Mesenchymal stem cell (in vitro differentiated cells and primary cell): ENCODE data around the gene KAT7.

ENCODE experiments used
- DNase-seq: peaks from one replicate; pipeline ENCODE4 v3.0.0-alpha.2; 2013
- H2AFZ ChIP-seq: one replicate; pipeline ENCODE4 v1.6.1; 2013; ENCODE audit warnings: low read depth, mild to moderate bottlenecking, control low read depth, inconsistent platforms, low read length, moderate library complexity
- H2AK5ac ChIP-seq: 2 replicates; pipeline ENCODE4 v1.6.1; 2013; ENCODE audit warnings: low read length, moderate library complexity, mild to moderate bottlenecking, inconsistent platforms; ENCODE audit not compliant: severe bottlenecking
- H2BK120ac ChIP-seq: one replicate; pipeline ENCODE4 v1.6.1; 2013; ENCODE audit warnings: low read depth, mild to moderate bottlenecking, inconsistent platforms, low read length, moderate library complexity
- H2BK12ac ChIP-seq, 2 experiments: one replicate each; pipeline ENCODE4 v1.6.1; 2013; ENCODE audit warnings: inconsistent platforms in 2 of 2, low read length in 2 of 2, mild to moderate bottlenecking in 2 of 2, moderate library complexity in 2 of 2, control low read depth in 1 of 2
- H2BK15ac ChIP-seq: one replicate; pipeline ENCODE4 v1.6.1; 2013; ENCODE audit warnings: mild to moderate bottlenecking, low read depth, inconsistent platforms; ENCODE audit not compliant: poor library complexity, severe bottlenecking
- H2BK5ac ChIP-seq: 2 replicates; pipeline ENCODE4 v1.6.1; 2013; ENCODE audit warnings: low read depth, mild to moderate bottlenecking, low read length, control low read depth, inconsistent platforms; ENCODE audit not compliant: poor library complexity, severe bottlenecking
- H3K14ac ChIP-seq, 2 experiments: one replicate each; pipeline ENCODE4 v1.6.1; 2013; ENCODE audit warnings: inconsistent platforms in 2 of 2, low read length in 2 of 2, control low read depth in 1 of 2, mild to moderate bottlenecking in 1 of 2, moderate library complexity in 1 of 2
- H3K18ac ChIP-seq, 2 experiments: one replicate each; pipeline ENCODE4 v1.6.1; 2013; ENCODE audit warnings: inconsistent platforms in 2 of 2, low read length in 2 of 2, control low read depth in 1 of 2, low read depth in 1 of 2, mild to moderate bottlenecking in 1 of 2
- H3K23ac ChIP-seq, 2 experiments: one replicate each; pipeline ENCODE4 v1.6.1; 2013; ENCODE audit warnings: inconsistent platforms in 2 of 2, low read length in 2 of 2, mild to moderate bottlenecking in 2 of 2, moderate library complexity in 2 of 2, control low read depth in 1 of 2
- H3K27ac ChIP-seq: 2 replicates; pipeline ENCODE4 v1.5.1; 2013; ENCODE audit warnings: mild to moderate bottlenecking, moderate library complexity, low read length, control low read depth, inconsistent platforms; ENCODE audit not compliant: poor library complexity, severe bottlenecking
- H3K27me3 ChIP-seq, 2 experiments: 2 replicates each; pipeline versions ENCODE4 v1.6.1 to v1.7.0; 2013; ENCODE audit warnings: low read length in 2 of 2, mild to moderate bottlenecking in 2 of 2, moderate library complexity in 2 of 2, control low read depth in 1 of 2, inconsistent platforms in 1 of 2; ENCODE audit not compliant: control insufficient read depth in 1 of 2, insufficient read depth in 1 of 2
- H3K36me3 ChIP-seq, 2 experiments: 2 replicates each; pipeline versions ENCODE4 v1.6.1 to v1.7.0; 2013; ENCODE audit warnings: low read length in 2 of 2, control low read depth in 1 of 2, inconsistent platforms in 1 of 2, low read depth in 1 of 2, mild to moderate bottlenecking in 1 of 2; ENCODE audit not compliant: insufficient read depth in 2 of 2, control insufficient read depth in 1 of 2
- H3K4ac ChIP-seq, 2 experiments: one replicate each; pipeline ENCODE4 v1.6.1; 2013; ENCODE audit warnings: inconsistent platforms in 2 of 2, low read length in 2 of 2, mild to moderate bottlenecking in 2 of 2, moderate library complexity in 2 of 2, control low read depth in 1 of 2, low read depth in 1 of 2
- H3K4me1 ChIP-seq: 2 replicates; pipeline ENCODE4 v1.6.1; 2013; ENCODE audit warnings: low read depth, low read length, control low read depth; ENCODE audit not compliant: control insufficient read depth, insufficient read depth
- H3K4me2 ChIP-seq: 2 replicates; pipeline ENCODE4 v1.6.1; 2013; ENCODE audit warnings: low read length, mild to moderate bottlenecking, inconsistent platforms; ENCODE audit not compliant: poor library complexity, severe bottlenecking
- H3K4me3 ChIP-seq, 2 experiments: 2 replicates each; pipeline versions ENCODE4 v1.5.1 to v1.7.0; 2013; ENCODE audit warnings: low read length in 2 of 2, mild to moderate bottlenecking in 2 of 2, control low read depth in 1 of 2, low read depth in 1 of 2; ENCODE audit not compliant: insufficient read depth in 1 of 2
- H3K79me1 ChIP-seq: replicated peaks from 2 replicates; pipeline ENCODE4 v1.6.1; 2013; ENCODE audit warnings: mild to moderate bottlenecking, control low read depth, low read length, inconsistent platforms; ENCODE audit not compliant: poor library complexity, severe bottlenecking
- H3K9ac ChIP-seq: 2 replicates; pipeline ENCODE4 v1.7.0; 2013; ENCODE audit warnings: mild to moderate bottlenecking, low read length, moderate library complexity
- H3K9me3 ChIP-seq: 2 replicates; pipeline ENCODE4 v1.7.0; 2013; ENCODE audit warnings: mild to moderate bottlenecking, low read length; ENCODE audit not compliant: control insufficient read depth
- H4K8ac ChIP-seq: one replicate; pipeline ENCODE4 v1.6.1; 2013; ENCODE audit warnings: inconsistent platforms, mild to moderate bottlenecking, low read length, moderate library complexity
- H4K91ac ChIP-seq: one replicate; pipeline ENCODE4 v1.6.1; 2013; ENCODE audit warnings: mild to moderate bottlenecking, low read length, inconsistent platforms
- WGBS: methylation state at CpG from one replicate; pipeline ENCODE4 v1.1.7; 2013; ENCODE audit warnings: mixed read lengths; 5-methylcytosine and 5-hydroxymethylcytosine counted together

KAT7 gene

GRCh38 chr17:49829026-49829425 is 40.5 kb downstream of the KAT7 start:
- WGBS, result 96% methylated on average over 1 of the region's 2 CpGs

DNA sequence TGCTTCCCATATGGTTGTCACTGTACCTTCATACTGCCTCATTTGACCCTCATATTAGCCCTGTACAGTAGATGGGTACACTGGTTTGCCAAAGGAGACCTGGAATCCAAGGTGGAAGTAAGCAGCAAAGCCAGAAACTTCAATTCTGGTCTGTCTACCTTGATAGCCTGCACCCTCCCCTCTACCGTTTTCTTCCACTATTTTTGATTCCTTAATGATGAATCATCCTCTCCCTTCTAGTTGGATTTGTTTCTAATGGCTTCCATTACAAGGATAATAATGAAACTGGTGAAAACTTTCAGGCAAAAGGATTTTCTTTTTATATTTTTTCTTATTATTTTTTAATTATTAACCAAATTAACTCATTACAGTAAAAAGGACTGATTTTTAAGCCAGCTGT is 42.1 kb downstream of the KAT7 start:
- H2AFZ ChIP-seq, result no peak overlapping the region
- no peak overlapping the region for H2BK15ac ChIP-seq
- H3K4me3 ChIP-seq, result no peak overlapping the region
- no peak overlapping the region for H3K9ac ChIP-seq
- H4K8ac ChIP-seq, result no peak overlapping the region
- no peak overlapping the region for H2BK12ac ChIP-seq
- H3K27ac ChIP-seq, result peak overlapping the region; percentile 97
- H2AK5ac ChIP-seq, result peak overlapping the region; percentile 13
- H3K18ac ChIP-seq, result no peak overlapping the region
- WGBS, result no CpG with 5 or more reads among the region's 1 CpG
- H3K9me3 ChIP-seq, result no peaks in the 10 kb centered on the region
- peaks cover 14 to 75% of the 10 kb centered on the region in 2 experiments for H3K36me3 ChIP-seq
- no peak overlapping the region for H2BK120ac ChIP-seq
- H3K23ac ChIP-seq, result no peak overlapping the region
- no peak for DNase-seq
- peak overlapping the region; percentile 92 for H2BK5ac ChIP-seq
- peaks cover 13% of the 10 kb centered on the region for H3K4me1 ChIP-seq
- H3K27me3 ChIP-seq, result no peaks in the 10 kb centered on the region
- H3K79me1 ChIP-seq, result peaks cover 11% of the 10 kb centered on the region
- no peak overlapping the region for H3K14ac ChIP-seq
- H4K91ac ChIP-seq, result no peak overlapping the region
- H3K4ac ChIP-seq, result no peak overlapping the region
- no peak overlapping the region for H3K4me2 ChIP-seq

More at GRCh38 chr17:49829026-49829425, 40.5 kb downstream of the KAT7 start:
- Histone ChIP-seq H2AFZ (no peak overlapping the region), H2BK12ac (no peak overlapping the region), H2BK15ac (no peak overlapping the region), H3K9me3 (no peaks in the 10 kb centered on the region), H3K4me1 (peaks cover 8% of the 10 kb centered on the region), H2BK120ac (no peak overlapping the region), H3K36me3 (peaks cover 15 to 84% of the 10 kb centered on the region in 2 experiments), H3K14ac (no peak overlapping the region), H3K27me3 (no peaks in the 10 kb centered on the region), H3K4me3 (no peak overlapping the region), H3K4me2 (no peak overlapping the region), H3K18ac (no peak overlapping the region), H2AK5ac (no peak overlapping the region), H4K8ac (no peak overlapping the region), H2BK5ac (no peak overlapping the region), H3K4ac (no peak overlapping the region), H3K79me1 (peaks cover 12% of the 10 kb centered on the region), H3K23ac (no peak overlapping the region), H3K27ac (peak overlapping the region; percentile 92), H3K9ac (no peak overlapping the region), H4K91ac (no peak overlapping the region)
- no peak for DNase-seq

DNA sequence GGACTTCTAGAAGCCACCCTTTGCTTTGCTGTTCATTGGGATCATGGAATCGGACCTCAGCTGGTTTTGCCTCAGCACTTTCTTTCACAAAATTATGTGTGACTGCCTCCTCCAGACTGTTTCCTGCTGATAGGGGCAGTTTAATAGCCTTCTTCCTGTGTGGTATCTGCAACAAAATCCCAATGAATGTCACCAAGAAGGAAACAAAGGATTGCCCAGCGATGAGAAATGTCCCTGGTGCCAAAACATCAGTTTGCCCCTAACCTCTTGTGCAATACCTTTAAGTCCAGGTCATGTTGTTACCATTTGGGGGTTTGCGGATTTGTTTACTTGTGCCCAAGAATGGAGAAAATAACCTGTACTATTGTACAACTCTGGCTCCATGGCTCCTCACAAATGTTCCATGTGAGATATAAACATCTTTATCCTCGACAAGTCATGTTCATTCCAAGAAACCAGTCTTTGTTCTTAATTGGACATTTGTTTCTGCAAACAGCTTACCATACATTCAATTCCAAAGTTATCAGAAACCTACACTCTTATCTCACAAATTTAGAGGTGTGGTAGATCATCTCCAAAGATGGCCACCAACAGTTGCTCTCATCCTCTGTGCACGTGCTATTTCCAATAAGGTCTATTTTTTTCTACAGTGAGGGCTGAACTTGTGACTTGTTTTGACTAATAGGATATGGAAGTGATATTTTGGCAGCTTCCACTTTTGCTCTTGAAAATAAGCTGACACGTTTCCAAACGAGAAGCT is 44.5 kb downstream of the KAT7 start:
- H3K27me3 ChIP-seq, result no peaks in the 10 kb centered on the region
- H3K36me3 ChIP-seq, result peaks cover 8 to 51% of the 10 kb centered on the region in 2 experiments
- H3K14ac ChIP-seq, result no peak overlapping the region
- no peak overlapping the region for H2BK12ac ChIP-seq
- H2BK15ac ChIP-seq, result no peak overlapping the region
- H4K91ac ChIP-seq, result no peak overlapping the region
- H3K27ac ChIP-seq, result no peak overlapping the region
- H3K4me2 ChIP-seq, result no peak overlapping the region
- peak overlapping the region; percentile 51 for H2AK5ac ChIP-seq
- H3K79me1 ChIP-seq, result peaks cover 8% of the 10 kb centered on the region
- H2AFZ ChIP-seq, result no peak overlapping the region
- H3K23ac ChIP-seq, result no peak overlapping the region
- no peak overlapping the region for H3K4ac ChIP-seq
- no peak overlapping the region for H2BK5ac ChIP-seq
- no peak overlapping the region for H3K9ac ChIP-seq
- 79% methylated on average over 7 of the region's 7 CpGs for WGBS
- no peak overlapping the region for H3K4me3 ChIP-seq
- DNase-seq, result no peak
- no peaks in the 10 kb centered on the region for H3K9me3 ChIP-seq
- no peak overlapping the region for H3K18ac ChIP-seq
- H3K4me1 ChIP-seq, result peaks cover 28% of the 10 kb centered on the region
- H4K8ac ChIP-seq, result no peak overlapping the region
- H2BK120ac ChIP-seq, result no peak overlapping the region

DNA sequence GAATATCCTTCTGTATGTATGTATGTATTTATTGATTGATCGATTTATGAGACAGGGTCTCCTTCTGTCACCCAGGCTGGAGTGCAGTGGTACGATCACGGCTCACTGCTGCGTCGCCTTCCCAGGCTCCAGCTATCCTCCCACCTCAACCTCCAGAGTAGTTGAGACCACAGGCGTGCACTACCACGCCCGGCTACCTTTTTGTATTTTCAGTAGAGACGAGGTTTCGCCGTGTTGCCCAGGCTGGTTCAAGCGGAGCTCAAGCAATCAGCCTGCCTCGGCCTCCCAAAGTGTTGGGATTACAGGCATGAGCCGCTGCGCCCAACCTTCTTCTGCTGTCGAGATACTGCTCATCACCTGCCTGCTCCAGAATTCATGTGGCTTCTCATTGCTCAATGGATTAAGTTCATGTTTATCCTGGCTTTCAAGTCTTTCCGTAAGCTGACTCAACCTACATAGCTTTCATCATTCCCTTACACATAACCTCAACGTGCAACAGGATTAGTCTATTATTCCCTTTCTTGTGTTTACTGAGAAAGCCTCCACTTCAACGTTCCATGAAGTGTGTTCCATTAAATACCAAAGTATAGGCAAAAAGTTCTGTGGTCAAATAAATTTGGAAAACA is 45.8 kb downstream of the KAT7 start:
- H3K18ac ChIP-seq, result no peak overlapping the region
- H4K91ac ChIP-seq, result no peak overlapping the region
- peaks cover 35% of the 10 kb centered on the region for H3K4me1 ChIP-seq
- H3K27me3 ChIP-seq, result no peaks in the 10 kb centered on the region
- WGBS, result 94% methylated on average over 19 of the region's 19 CpGs
- H3K9me3 ChIP-seq, result no peaks in the 10 kb centered on the region
- no peak overlapping the region for H2BK15ac ChIP-seq
- no peak overlapping the region for H3K27ac ChIP-seq
- H3K79me1 ChIP-seq, result peaks cover 20% of the 10 kb centered on the region
- peak; percentile 43 for DNase-seq
- no peak overlapping the region for H3K23ac ChIP-seq
- no peak overlapping the region for H3K14ac ChIP-seq
- H2BK120ac ChIP-seq, result no peak overlapping the region
- H2AFZ ChIP-seq, result no peak overlapping the region
- no peak overlapping the region for H3K4ac ChIP-seq
- no peak overlapping the region for H3K4me3 ChIP-seq
- H4K8ac ChIP-seq, result no peak overlapping the region
- peaks cover 11 to 46% of the 10 kb centered on the region in 2 experiments for H3K36me3 ChIP-seq
- no peak overlapping the region for H2BK12ac ChIP-seq
- no peak overlapping the region for H3K9ac ChIP-seq
- H2BK5ac ChIP-seq, result no peak overlapping the region
- no peak overlapping the region for H3K4me2 ChIP-seq
- peak overlapping the region; percentile 79 for H2AK5ac ChIP-seq
